ENCODE data around the gene LINGO1. TPM values are rescaled to one million over a fixed set of nuclear protein-coding genes. Genes with fewer than 3 reads are reported as not detected.

Gene LINGO1
- total and polyA plus RNA-seq, 2 donors (not counting 1 experiment from before 2014, with no cell fraction given): not detected

DNA sequence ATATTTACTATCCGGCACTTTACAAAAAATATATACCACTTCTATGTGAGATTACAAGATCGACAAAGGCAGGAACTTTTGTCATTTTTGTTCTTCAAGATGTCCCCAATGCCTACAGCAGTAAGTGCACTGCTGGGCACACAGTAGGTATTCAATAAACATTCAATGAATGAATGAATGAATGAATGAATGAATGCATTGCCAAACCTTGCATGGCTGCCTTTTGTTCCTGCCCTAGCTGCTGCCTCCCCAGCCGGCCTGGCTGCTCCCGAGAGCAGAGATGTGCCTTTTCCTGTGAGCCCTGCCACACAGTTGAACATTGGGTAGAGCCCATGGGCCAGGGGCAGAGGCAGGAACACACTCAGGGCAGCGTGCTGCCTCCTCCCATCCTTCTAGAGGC lies 37.5 kb downstream of the LINGO1 start:
- H3K27ac Mint-ChIP-seq: no peak overlapping the region
- Histone ChIP-seq H3K4me3 (ENCODE audit: control extremely low read depth in 1 of 5, extremely low read depth in 1 of 5, insufficient read depth in 1 of 5, low read depth in 2 of 5, low read length in 4 of 5) (no peak overlapping the region), H3K79me2 (ENCODE audit: control insufficient read depth, insufficient read depth, low read length) (no peaks in the 10 kb centered on the region), H4K20me1 (ENCODE audit: control insufficient read depth, insufficient read depth, low read length, poor library complexity, severe bottlenecking) (no peaks in the 10 kb centered on the region), H3K27ac (ENCODE audit: low read length in 2 of 2) (no peak overlapping the region), H3K9ac (ENCODE audit: low read length) (no peak overlapping the region), H3K4me1 (ENCODE audit: control insufficient read depth in 2 of 2, insufficient read depth in 2 of 2, low read length in 2 of 2) (no peaks in the 10 kb centered on the region), H2AFZ (ENCODE audit: insufficient read depth, low read depth, low read length, poor library complexity, severe bottlenecking) (no peak overlapping the region), H3K27me3 (replicated peaks in 1 of 4; ENCODE audit: control extremely low read depth in 1 of 4, control insufficient read depth in 3 of 4, insufficient read depth in 4 of 4, low read length in 3 of 4) (no peaks in the 10 kb centered on the region), H3K36me3 (replicated peaks in 1 of 2; ENCODE audit: control extremely low read depth in 1 of 2, control insufficient read depth in 1 of 2, extremely low read depth in 1 of 2, insufficient read depth in 2 of 2, low read length in 1 of 2) (no peaks in the 10 kb centered on the region), H3K9me3 (ENCODE audit: control extremely low read depth in 1 of 3, control insufficient read depth in 2 of 3, insufficient read depth in 1 of 3, low read length in 2 of 3) (no peaks in the 10 kb centered on the region), H3K4me2 (replicated peaks; ENCODE audit: low read depth, low read length, poor library complexity, severe bottlenecking) (no peak overlapping the region)
- POLR2A ChIA-PET: no interaction called here
- ATAC-seq (ENCODE audit: low read depth) (no peak), DNase-seq (no peak)
- H3K4me3 Mint-ChIP-seq: no peak overlapping the region
- TF ChIP-seq EZH2 (IDR thresholded peaks at IDR 0.05; ENCODE audit: borderline replicate concordance, insufficient read depth, low read depth, low read length, poor library complexity, severe bottlenecking): no peak
- TF ChIP-seq, protein P1, sequence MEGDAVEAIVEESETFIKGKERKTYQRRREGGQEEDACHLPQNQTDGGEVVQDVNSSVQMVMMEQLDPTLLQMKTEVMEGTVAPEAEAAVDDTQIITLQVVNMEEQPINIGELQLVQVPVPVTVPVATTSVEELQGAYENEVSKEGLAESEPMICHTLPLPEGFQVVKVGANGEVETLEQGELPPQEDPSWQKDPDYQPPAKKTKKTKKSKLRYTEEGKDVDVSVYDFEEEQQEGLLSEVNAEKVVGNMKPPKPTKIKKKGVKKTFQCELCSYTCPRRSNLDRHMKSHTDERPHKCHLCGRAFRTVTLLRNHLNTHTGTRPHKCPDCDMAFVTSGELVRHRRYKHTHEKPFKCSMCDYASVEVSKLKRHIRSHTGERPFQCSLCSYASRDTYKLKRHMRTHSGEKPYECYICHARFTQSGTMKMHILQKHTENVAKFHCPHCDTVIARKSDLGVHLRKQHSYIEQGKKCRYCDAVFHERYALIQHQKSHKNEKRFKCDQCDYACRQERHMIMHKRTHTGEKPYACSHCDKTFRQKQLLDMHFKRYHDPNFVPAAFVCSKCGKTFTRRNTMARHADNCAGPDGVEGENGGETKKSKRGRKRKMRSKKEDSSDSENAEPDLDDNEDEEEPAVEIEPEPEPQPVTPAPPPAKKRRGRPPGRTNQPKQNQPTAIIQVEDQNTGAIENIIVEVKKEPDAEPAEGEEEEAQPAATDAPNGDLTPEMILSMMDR (IDR thresholded peaks at IDR 0.05): no peak
- CTCF ChIA-PET: no interaction called here
- no peaks in the 10 kb centered on the region for H3K9me3 Mint-ChIP-seq (ENCODE audit: insufficient read depth)
- H3K27me3 Mint-ChIP-seq: peaks cover 10% of the 10 kb centered on the region
- H3K4me1 Mint-ChIP-seq: no peaks in the 10 kb centered on the region
- 94% methylated on average over 2 of the region's 5 CpGs for WGBS (ENCODE audit: insufficient coverage)
- intact Hi-C loops (cut with micrococcal nuclease): no loop called here

DNA sequence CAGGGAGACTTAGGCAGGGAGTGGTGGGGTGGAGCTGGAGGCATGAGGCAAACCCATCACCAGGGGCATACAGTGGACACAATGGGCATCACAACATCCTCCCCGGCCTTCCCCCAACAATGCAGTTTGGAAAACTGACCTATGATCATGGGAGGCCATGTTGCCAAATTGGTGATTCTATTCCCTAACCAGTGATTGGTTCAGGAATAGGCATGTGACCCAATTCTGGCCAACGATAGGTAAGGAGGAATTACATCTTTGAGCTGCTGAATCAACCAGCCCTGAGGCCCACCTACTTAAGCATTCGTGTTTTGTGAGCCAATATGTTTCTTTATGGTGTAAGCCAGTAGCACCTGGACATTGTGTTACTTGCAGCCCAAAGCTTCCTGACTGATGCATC lies 40.0 kb downstream of the LINGO1 start:
- Histone ChIP-seq H3K36me3 (replicated peaks in 1 of 2; ENCODE audit: control extremely low read depth in 1 of 2, control insufficient read depth in 1 of 2, extremely low read depth in 1 of 2, insufficient read depth in 2 of 2, low read length in 1 of 2) (no peaks in the 10 kb centered on the region), H3K79me2 (ENCODE audit: control insufficient read depth, insufficient read depth, low read length) (no peaks in the 10 kb centered on the region), H4K20me1 (ENCODE audit: control insufficient read depth, insufficient read depth, low read length, poor library complexity, severe bottlenecking) (no peaks in the 10 kb centered on the region), H3K4me1 (ENCODE audit: control insufficient read depth in 2 of 2, insufficient read depth in 2 of 2, low read length in 2 of 2) (no peaks in the 10 kb centered on the region), H3K27me3 (replicated peaks in 1 of 4; ENCODE audit: control extremely low read depth in 1 of 4, control insufficient read depth in 3 of 4, insufficient read depth in 4 of 4, low read length in 3 of 4) (peaks cover 0 to 3% (median 0%) of the 10 kb centered on the region in 4 experiments), H3K9ac (ENCODE audit: low read length) (no peak overlapping the region), H3K4me2 (replicated peaks; ENCODE audit: low read depth, low read length, poor library complexity, severe bottlenecking) (no peak overlapping the region), H3K4me3 (ENCODE audit: control extremely low read depth in 1 of 5, extremely low read depth in 1 of 5, insufficient read depth in 1 of 5, low read depth in 2 of 5, low read length in 4 of 5) (no peak overlapping the region), H3K9me3 (ENCODE audit: control extremely low read depth in 1 of 3, control insufficient read depth in 2 of 3, insufficient read depth in 1 of 3, low read length in 2 of 3) (no peaks in the 10 kb centered on the region), H2AFZ (ENCODE audit: insufficient read depth, low read depth, low read length, poor library complexity, severe bottlenecking) (no peak overlapping the region), H3K27ac (ENCODE audit: low read length in 2 of 2) (no peak overlapping the region)
- no peak overlapping the region for H3K27ac Mint-ChIP-seq
- intact Hi-C loops (cut with micrococcal nuclease): no loop called here
- TF ChIP-seq EZH2 (IDR thresholded peaks at IDR 0.05; ENCODE audit: borderline replicate concordance, insufficient read depth, low read depth, low read length, poor library complexity, severe bottlenecking): no peak
- TF ChIP-seq, protein P1 (IDR thresholded peaks at IDR 0.05): no peak
- ChIA-PET CTCF (interaction anchor here (1.4 kb wide), 1 partner anchor 49 kb away, joined by 3 read pairs; no protein-coding TSS in a partner anchor), POLR2A (no interaction called here)
- H3K4me3 Mint-ChIP-seq: no peak overlapping the region
- DNase-seq (no peak), ATAC-seq (ENCODE audit: low read depth) (no peak)
- no peaks in the 10 kb centered on the region for H3K4me1 Mint-ChIP-seq
- 0% methylated on average over 1 of the region's 3 CpGs for WGBS (ENCODE audit: insufficient coverage)
- H3K27me3 Mint-ChIP-seq: peaks cover 17% of the 10 kb centered on the region
- no peaks in the 10 kb centered on the region for H3K9me3 Mint-ChIP-seq (ENCODE audit: insufficient read depth)

Data from B cell (primary cell).